Anterior cingulate cortex (tissue), 58 donors: ENCODE measurements around the gene FOXL2.
"Not testable (repeated sequence)": the region's sequence is repeated elsewhere in the genome, so short reads cannot be mapped to it uniquely, and the experiment has no call there.

ENCODE experiments used
- DNase-seq, 58 donors: peaks; one replicate each; lab custom pipeline; 2025; lab: John Stamatoyannopoulos, UW

FOXL2 gene

GRCh38 chr3:138933981-138934691 lies 12.8 kb downstream of the FOXL2 start:
- DNase-seq, result no peak

GRCh38 chr3:138933068-138933668 lies 13.8 kb downstream of the FOXL2 start:
- no peak for DNase-seq

GRCh38 chr3:138928727-138929372 lies 18.1 kb downstream of the FOXL2 start:
- no peak for DNase-seq

GRCh38 chr3:138923531-138923994 lies 23.4 kb downstream of the FOXL2 start:
- peak in 52 of 58 donors; percentile 2 to 84 (median 44) for DNase-seq

- not testable (repeated sequence) for DNase-seq
These were observed 24.5 kb downstream of the FOXL2 start for GRCh38 chr3:138922400-138922799.

- no peak for DNase-seq
These were observed 25.3 kb downstream of the FOXL2 start for GRCh38 chr3:138921316-138922292.

GRCh38 chr3:138919325-138919724 lies 27.6 kb downstream of the FOXL2 start:
- no peak for DNase-seq

- no peak for DNase-seq
These were observed 30.1 kb downstream of the FOXL2 start for GRCh38 chr3:138916824-138917223.

GRCh38 chr3:138915503-138916498 lies 31.1 kb downstream of the FOXL2 start:
- peak in 57 of 58 donors; percentile 11 to 89 (median 75) for DNase-seq

GRCh38 chr3:138914870-138915502 lies 32.0 kb downstream of the FOXL2 start:
- DNase-seq, result no peak

- DNase-seq, result no peak
These were observed 33.2 kb downstream of the FOXL2 start for GRCh38 chr3:138913766-138914165.

- DNase-seq, result no peak
These were observed 34.7 kb downstream of the FOXL2 start for GRCh38 chr3:138912237-138912636.

GRCh38 chr3:138911621-138912020 lies 35.3 kb downstream of the FOXL2 start:
- no peak for DNase-seq

GRCh38 chr3:138909904-138910303 lies 37.0 kb downstream of the FOXL2 start:
- DNase-seq, result no peak

- no peak for DNase-seq
These were observed 38.1 kb downstream of the FOXL2 start for GRCh38 chr3:138908846-138909245.

GRCh38 chr3:138907539-138907938 lies 39.4 kb downstream of the FOXL2 start:
- no peak for DNase-seq

- no peak for DNase-seq
These were observed 44.8 kb downstream of the FOXL2 start for GRCh38 chr3:138902171-138902570.

GRCh38 chr3:138901567-138901966 lies 45.4 kb downstream of the FOXL2 start:
- no peak for DNase-seq
